HepG2 (cell line): Measurements from ENCODE around the gene CHID1. TPM values are rescaled to one million over a fixed set of nuclear protein-coding genes. Genes with fewer than 3 reads are reported as not detected.
A peak's percentile ranks its signal among the peaks of the same experiment; 100 is the strongest.

Experiments
- EZH2 ChIP-seq: conservative IDR thresholded peaks from 2 replicates; pipeline ENCODE4 v1.6.1; 2012; ENCODE audit warnings: mild to moderate bottlenecking, low read depth, low read length, moderate library complexity
- FOXJ3 ChIP-seq: sonication (generic); formaldehyde crosslinking; IDR thresholded peaks from 2 replicates; pipeline ENCODE4 v1.4.0; 2020; ENCODE audit warnings: missing genetic modification reagents, mild to moderate bottlenecking, borderline replicate concordance
- FOXP1 ChIP-seq, 2 experiments: fragments of 450-650 bp in 1 of 2; IDR thresholded peaks; 2 replicates each; pipeline ENCODE4 v1.6.1; 2017 to 2018; ENCODE audit warnings: antibody characterized with exemption in 1 of 2
- GTF3A ChIP-seq: sonication (generic); formaldehyde crosslinking; conservative IDR thresholded peaks from 2 replicates; pipeline ENCODE4 v1.4.0; 2020; ENCODE audit warnings: mild to moderate bottlenecking, missing genetic modification reagents
- HDAC2 ChIP-seq: sonication (generic); formaldehyde crosslinking; IDR thresholded peaks from 2 replicates; pipeline ENCODE4 v1.4.0; 2020; ENCODE audit warnings: missing genetic modification reagents
- KDM3A ChIP-seq: IDR thresholded peaks from 2 replicates; pipeline ENCODE4 v1.6.1; 2018; ENCODE audit warnings: low read depth, missing compliant biosample characterization
- KLF15 ChIP-seq: sonication (generic); formaldehyde crosslinking; IDR thresholded peaks from 2 replicates; pipeline ENCODE4 v1.8.1; 2023; ENCODE audit warnings: borderline replicate concordance, mild to moderate bottlenecking, inconsistent platforms, missing genetic modification reagents, mixed read lengths
- KLF6 ChIP-seq: IDR thresholded peaks from 2 replicates; pipeline ENCODE4 v1.8.0; 2016; ENCODE audit warnings: missing biosample characterization, missing genetic modification reagents
- POGK ChIP-seq: sonication (generic); formaldehyde crosslinking; conservative IDR thresholded peaks from 2 replicates; pipeline ENCODE4 v1.8.0; 2022; ENCODE audit warnings: mild to moderate bottlenecking, moderate library complexity, missing genetic modification reagents
- SALL2 ChIP-seq: sonication (generic); formaldehyde crosslinking; IDR thresholded peaks from 2 replicates; pipeline ENCODE4 v1.8.1; 2023; ENCODE audit warnings: mild to moderate bottlenecking, missing genetic modification reagents, inconsistent platforms
- SOX13 ChIP-seq, 3 experiments: fragments of 450-650 bp in 1 of 3; sonication (generic) in 1 of 3; formaldehyde crosslinking in 1 of 3; IDR thresholded peaks in 2 of 3; conservative IDR thresholded peaks in 1 of 3; 2 replicates each; pipeline versions ENCODE4 v1.5.0 to v1.6.1; 2016 to 2020; ENCODE audit warnings: antibody characterized with exemption in 1 of 3, mild to moderate bottlenecking in 1 of 3, missing compliant biosample characterization in 1 of 3, missing genetic modification reagents in 1 of 3, moderate library complexity in 1 of 3
- TEAD2 ChIP-seq: sonication (generic); formaldehyde crosslinking; IDR thresholded peaks from 2 replicates; pipeline ENCODE4 v1.9.0; 2021; ENCODE audit warnings: missing genetic modification reagents
- ZFP36L2 ChIP-seq: sonication (generic); formaldehyde crosslinking; IDR thresholded peaks from 2 replicates; pipeline ENCODE4 v1.4.0; 2020; ENCODE audit warnings: missing genetic modification reagents
- ZFP62 ChIP-seq: sonication (generic); formaldehyde crosslinking; IDR thresholded peaks from 2 replicates; pipeline ENCODE4 v1.4.0; 2020; ENCODE audit warnings: missing genetic modification reagents
- ZGPAT ChIP-seq: IDR thresholded peaks from 2 replicates; pipeline ENCODE4 v1.6.1; 2016; ENCODE audit warnings: mild to moderate bottlenecking
- ZNF251 ChIP-seq: sonication (generic); formaldehyde crosslinking; IDR thresholded peaks from 2 replicates; pipeline ENCODE4 v1.9.0; 2021; ENCODE audit warnings: mild to moderate bottlenecking, missing genetic modification reagents
- ZNF281 ChIP-seq: sonication (generic); formaldehyde crosslinking; IDR thresholded peaks from 2 replicates; pipeline ENCODE4 v1.4.0; 2020; ENCODE audit warnings: missing genetic modification reagents, borderline replicate concordance
- ZNF574 ChIP-seq: sonication (generic); formaldehyde crosslinking; IDR thresholded peaks from 2 replicates; pipeline ENCODE4 v1.4.0; 2020; ENCODE audit warnings: missing genetic modification reagents
- ZNF691 ChIP-seq: sonication (generic); formaldehyde crosslinking; IDR thresholded peaks from 2 replicates; pipeline ENCODE4 v1.4.0; 2020; ENCODE audit warnings: missing genetic modification reagents, low read depth, mild to moderate bottlenecking, borderline replicate concordance
- polyA plus RNA-seq, 8 experiments: library from polyadenylated mRNA; depleted of rRNA in 3 of 8; stranded (reverse) in 7 of 8; unstranded in 1 of 8; fragments of >200 nt; fragmentation: Illumina TruSeq in 4 of 8; extraction: Trizol in 4 of 8; gene quantifications; 2 replicates each; pipeline versions ENCODE4 v1.2.1 to v1.2.3, GENCODE V29; 2011 to 2016; ENCODE audit warnings: low read depth in 4 of 8, missing spikeins in 1 of 8, mixed read lengths in 1 of 8; ENCODE audit not compliant: insufficient read depth in 1 of 8
- total RNA-seq, 5 experiments: library from RNA; depleted of rRNA; stranded (reverse); fragments of >200 nt; fragmentation: Illumina TruSeq; extraction: Trizol; gene quantifications; 2 replicates each; pipeline ENCODE4 v1.2.3, GENCODE V29; 2016; ENCODE audit warnings: low read depth in 1 of 5

The CHID1 gene
- total and polyA plus RNA-seq, 2 of the 13 experiments (the other 11 are each of a cell fraction or from before 2014, with no cell fraction given), result 65.1 to 93.6 TPM

GRCh38 chr11:910044-910588 is 494 bp downstream of the CHID1 start (continued):
- TF ChIP-seq POGK (CRISPR knock-in tag) (no peak), ZNF251 (CRISPR knock-in tag) (no peak), KLF15 (CRISPR knock-in tag) (no peak), SALL2 (CRISPR knock-in tag) (0 out of 2 replicates have a peak, but pooled peaks have one; percentile 10), ZNF281 (no peak), TEAD2 (CRISPR knock-in tag) (no peak), HDAC2 (no peak), EZH2 (no peak), ZNF574 (CRISPR knock-in tag) (no peak), FOXP1 (IDR thresholded peaks at IDR 0.05) (no peak), FOXP1 (CRISPR knock-in tag; IDR thresholded peaks at IDR 0.05) (no peak), ZGPAT (no peak), KLF6 (CRISPR knock-in tag) (no peak), ZFP36L2 (CRISPR knock-in tag) (no peak), KDM3A (CRISPR knock-in tag) (no peak), ZNF691 (no peak), SOX13 (IDR thresholded peaks at IDR 0.05) (no peak), SOX13 (CRISPR knock-in tag; conservative IDR thresholded peaks at IDR 0.05 in 1 of 2, IDR thresholded peaks at IDR 0.05 in 1 of 2) (no peak), GTF3A (CRISPR knock-in tag) (no peak), ZFP62 (no peak), FOXJ3 (CRISPR knock-in tag) (no peak)
